ENCODE data around the gene HTRA3. TPM values are rescaled to one million over a fixed set of nuclear protein-coding genes. Genes with fewer than 3 reads are reported as not detected.

HTRA3 gene
- total RNA-seq, 1 donor from 2014 or later, result 0.16 TPM

- Mint-ChIP-seq H3K4me1 (ENCODE audit: unreplicated experiment) (peaks cover 16% of the 10 kb centered on the region), H3K27me3 (ENCODE audit: unreplicated experiment) (no peaks in the 10 kb centered on the region), H3K27ac (ENCODE audit: unreplicated experiment) (no peak overlapping the region), H3K9me3 (ENCODE audit: unreplicated experiment) (no peaks in the 10 kb centered on the region), H3K4me3 (ENCODE audit: unreplicated experiment) (no peak overlapping the region), H3K36me3 (ENCODE audit: unreplicated experiment) (peaks cover under 1% of the 10 kb centered on the region)
- no peak for TF ChIP-seq CTCF (IDR thresholded peaks at IDR 0.05)
- DNase-seq (ENCODE audit: extremely low spot score, unreplicated experiment), result no peak
Measured at GRCh38 chr4:8239661-8240060, 29.9 kb upstream of the HTRA3 start.

- Mint-ChIP-seq H3K36me3 (ENCODE audit: unreplicated experiment) (no peaks in the 10 kb centered on the region), H3K9me3 (ENCODE audit: unreplicated experiment) (no peaks in the 10 kb centered on the region), H3K27me3 (ENCODE audit: unreplicated experiment) (no peaks in the 10 kb centered on the region), H3K27ac (ENCODE audit: unreplicated experiment) (no peak overlapping the region), H3K4me1 (ENCODE audit: unreplicated experiment) (peaks cover 16% of the 10 kb centered on the region), H3K4me3 (ENCODE audit: unreplicated experiment) (no peak overlapping the region)
- TF ChIP-seq CTCF (IDR thresholded peaks at IDR 0.05), result no peak
- DNase-seq (ENCODE audit: extremely low spot score, unreplicated experiment), result no peak
Measured at GRCh38 chr4:8240211-8241041, 29.1 kb upstream of the HTRA3 start.

GRCh38 chr4:8241211-8241779, 28.3 kb upstream of the HTRA3 start:
- no peaks in the 10 kb centered on the region for H3K36me3 Mint-ChIP-seq (ENCODE audit: unreplicated experiment)
- no peak for TF ChIP-seq CTCF (IDR thresholded peaks at IDR 0.05)

GRCh38 chr4:8241895-8242696, 27.5 kb upstream of the HTRA3 start:
- Mint-ChIP-seq H3K27ac (ENCODE audit: unreplicated experiment) (no peak overlapping the region), H3K4me1 (ENCODE audit: unreplicated experiment) (peaks cover 13% of the 10 kb centered on the region), H3K27me3 (ENCODE audit: unreplicated experiment) (no peaks in the 10 kb centered on the region), H3K4me3 (ENCODE audit: unreplicated experiment) (no peak overlapping the region), H3K9me3 (ENCODE audit: unreplicated experiment) (no peaks in the 10 kb centered on the region), H3K36me3 (ENCODE audit: unreplicated experiment) (no peaks in the 10 kb centered on the region)
- TF ChIP-seq CTCF (IDR thresholded peaks at IDR 0.05), result peak; percentile 100
- peak; percentile 97 for DNase-seq (ENCODE audit: extremely low spot score, unreplicated experiment)

More at GRCh38 chr4:8241211-8241779, 28.3 kb upstream of the HTRA3 start:
- no peaks in the 10 kb centered on the region for H3K9me3 Mint-ChIP-seq (ENCODE audit: unreplicated experiment)
- H3K27ac Mint-ChIP-seq (ENCODE audit: unreplicated experiment), result no peak overlapping the region
- H3K27me3 Mint-ChIP-seq (ENCODE audit: unreplicated experiment), result no peaks in the 10 kb centered on the region
- peaks cover 16% of the 10 kb centered on the region for H3K4me1 Mint-ChIP-seq (ENCODE audit: unreplicated experiment)
- H3K4me3 Mint-ChIP-seq (ENCODE audit: unreplicated experiment), result no peak overlapping the region
- DNase-seq (ENCODE audit: extremely low spot score, unreplicated experiment), result no peak
